ENCODE data around the gene ZNF784.

ZNF784 gene

DNA sequence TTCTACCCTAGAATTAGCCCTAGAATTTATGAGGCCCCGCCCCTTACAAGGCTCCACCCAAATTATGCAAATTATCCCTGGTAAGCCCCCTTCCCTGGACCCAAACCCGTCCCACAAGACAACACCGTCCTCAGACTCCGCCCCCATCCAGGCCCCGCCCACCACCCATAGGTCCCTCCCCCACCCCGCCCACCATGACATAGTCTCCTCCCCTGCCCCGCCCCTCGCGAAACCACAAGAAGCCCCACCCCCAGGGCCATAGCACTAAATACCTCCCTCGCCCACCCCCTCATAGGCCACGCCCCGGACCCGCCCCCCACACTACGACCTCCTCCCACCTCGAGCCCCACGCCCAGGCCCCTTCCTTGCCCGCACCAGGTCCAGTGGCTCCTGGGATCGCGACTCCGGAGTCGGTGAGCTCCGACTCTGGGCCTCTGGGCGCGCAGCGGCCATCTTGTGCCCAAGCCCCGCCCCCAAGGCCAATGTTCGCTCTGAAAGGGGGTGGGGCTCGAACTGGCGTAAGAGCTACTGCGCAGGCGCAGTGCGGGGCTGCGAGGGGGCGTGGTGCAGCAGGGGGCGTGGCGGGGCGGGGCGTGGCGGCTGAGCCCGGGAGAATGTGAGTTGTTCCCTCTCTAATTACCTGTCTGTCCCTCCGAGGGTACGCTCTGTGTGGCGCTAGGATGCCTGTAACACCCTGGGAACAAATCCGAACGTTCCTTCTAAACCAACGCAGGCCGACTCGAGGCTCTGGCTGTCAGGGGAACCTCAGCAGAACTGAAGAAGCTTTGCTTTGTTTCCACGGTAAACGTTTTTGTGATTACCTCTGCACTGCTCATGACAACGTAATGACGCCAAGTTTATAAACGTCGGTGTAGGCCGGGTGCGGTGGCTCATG is at the start of gene ZNF784:
Gene ZNF784 (minus strand): TSS at position 458 of the 895 bp plus-strand sequence. CDS start 5 bp downstream, at position 453.
- in situ Hi-C loops (cut with MboI; ENCODE audit: low sequenced_read_pairs): no loop called here

DNA sequence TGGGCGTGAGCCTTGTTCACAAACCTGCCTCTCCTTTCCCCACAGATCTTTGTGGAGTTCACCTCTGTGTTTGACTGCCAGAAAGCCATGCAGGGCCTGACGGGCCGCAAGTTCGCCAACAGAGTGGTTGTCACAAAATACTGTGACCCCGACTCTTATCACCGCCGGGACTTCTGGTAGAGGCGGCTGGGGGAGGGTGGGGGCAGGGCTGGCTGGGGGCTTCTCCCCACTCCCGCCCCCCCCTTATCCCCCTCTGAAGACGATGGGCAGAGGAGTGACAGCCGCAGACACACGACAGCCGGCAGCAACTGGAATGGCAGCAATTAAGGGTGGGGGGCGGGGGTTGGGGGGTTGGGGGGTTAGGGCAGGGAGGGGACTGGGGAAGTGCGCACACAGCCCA is 49.5 kb upstream of the ZNF784 start:
- in situ Hi-C loops (cut with MboI; ENCODE audit: low sequenced_read_pairs): no loop called here

DNA sequence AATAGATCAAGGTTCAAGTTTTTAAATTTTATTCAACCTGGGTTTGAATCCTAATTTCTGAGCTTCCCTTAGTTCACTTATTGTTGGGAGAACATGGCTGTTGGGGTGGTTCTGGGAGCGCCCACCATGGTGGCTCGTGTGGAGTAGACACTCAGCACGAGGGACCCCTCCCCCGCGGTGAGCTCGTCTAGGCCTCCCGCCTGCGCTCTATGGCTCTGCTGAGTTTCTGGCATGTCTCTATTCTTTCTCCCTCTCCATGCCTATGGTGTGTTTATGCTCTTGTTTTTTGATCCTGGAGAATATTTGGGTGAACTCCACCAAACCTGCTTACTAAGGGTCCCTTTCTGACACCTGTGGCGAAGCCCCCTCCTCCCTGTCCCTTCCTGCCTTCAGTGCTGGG is 49.1 kb upstream of the ZNF784 start:
- in situ Hi-C loops (cut with MboI; ENCODE audit: low sequenced_read_pairs): no loop called here

DNA sequence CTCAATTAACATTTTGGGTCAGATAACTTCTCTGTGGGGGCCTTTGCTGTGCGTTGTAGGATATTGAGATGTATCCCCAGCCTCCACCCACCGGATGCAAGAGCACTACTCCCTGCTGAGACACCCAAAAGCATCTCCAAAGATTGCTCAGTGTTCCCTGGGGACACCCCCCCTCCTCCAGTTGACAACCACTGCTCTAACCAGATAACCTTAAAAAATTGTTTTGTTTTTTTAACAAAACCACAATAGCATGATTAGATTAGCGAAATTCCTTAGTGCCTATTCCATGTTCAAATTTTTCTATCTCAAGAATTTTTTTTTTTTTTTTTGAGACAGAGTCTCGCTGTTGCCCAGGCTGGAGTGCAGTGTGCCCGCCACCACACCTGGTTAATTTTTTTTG is 48.1 kb upstream of the ZNF784 start:
- in situ Hi-C loops (cut with MboI; ENCODE audit: low sequenced_read_pairs): no loop called here

- in situ Hi-C loops (cut with MboI; ENCODE audit: low sequenced_read_pairs): no loop called here
Observed at GRCh38 chr19:55671054-55671378, 46.6 kb upstream of the ZNF784 start.

GRCh38 chr19:55670280-55671053 is 46.1 kb upstream of the ZNF784 start:
- in situ Hi-C loops (cut with MboI; ENCODE audit: low sequenced_read_pairs): no loop called here

- in situ Hi-C loops (cut with MboI; ENCODE audit: low sequenced_read_pairs): no loop called here
Observed at GRCh38 chr19:55669418-55670279, 45.3 kb upstream of the ZNF784 start.

GRCh38 chr19:55668603-55669348 is 44.4 kb upstream of the ZNF784 start:
- in situ Hi-C loops (cut with MboI; ENCODE audit: low sequenced_read_pairs): no loop called here

GRCh38 chr19:55667958-55668357 is 43.6 kb upstream of the ZNF784 start:
- in situ Hi-C loops (cut with MboI; ENCODE audit: low sequenced_read_pairs): no loop called here

DNA sequence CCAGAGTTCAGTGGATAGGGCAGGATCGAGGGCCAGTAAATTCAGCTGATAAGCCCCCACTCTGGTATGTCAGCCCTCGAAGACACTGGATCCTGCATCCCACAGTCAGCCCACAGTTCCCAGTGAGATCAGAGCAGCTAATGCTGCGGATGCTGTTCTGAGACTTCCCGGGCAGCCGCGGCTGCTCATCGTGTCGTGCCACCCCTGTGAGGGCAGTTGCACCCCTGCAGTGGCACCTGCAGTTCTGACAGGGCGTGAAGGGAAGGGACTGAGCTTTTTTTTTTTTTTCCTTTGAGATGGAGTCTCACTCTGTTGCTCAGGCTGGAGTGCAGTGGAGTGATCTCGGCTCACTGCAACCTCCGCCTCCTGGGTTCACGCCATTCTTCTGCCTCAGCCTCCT is 43.1 kb upstream of the ZNF784 start:
- in situ Hi-C loops (cut with MboI; ENCODE audit: low sequenced_read_pairs): no loop called here

DNA sequence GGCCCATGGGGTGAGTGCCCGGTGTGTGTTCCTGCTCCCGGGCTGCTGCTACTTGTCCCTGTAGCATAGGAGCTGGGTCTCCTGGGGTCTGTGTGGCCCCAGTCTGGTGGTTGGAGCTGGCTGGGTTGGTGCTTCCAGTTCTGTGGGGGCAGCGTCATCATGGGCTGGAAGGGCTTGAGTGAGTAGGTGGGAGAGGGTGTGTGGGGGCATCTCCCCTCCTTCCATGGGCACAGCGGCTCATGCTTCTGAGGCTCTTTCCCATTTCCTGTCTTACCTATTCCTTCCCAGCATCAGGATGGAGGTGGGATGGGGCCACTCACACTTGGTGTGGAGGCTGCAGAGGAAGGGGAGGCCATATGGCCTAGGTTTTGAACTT is 42.6 kb upstream of the ZNF784 start:
- in situ Hi-C loops (cut with MboI; ENCODE audit: low sequenced_read_pairs): no loop called here

- in situ Hi-C loops (cut with MboI; ENCODE audit: low sequenced_read_pairs): no loop called here
Observed at GRCh38 chr19:55666343-55667005, 42.1 kb upstream of the ZNF784 start.

DNA sequence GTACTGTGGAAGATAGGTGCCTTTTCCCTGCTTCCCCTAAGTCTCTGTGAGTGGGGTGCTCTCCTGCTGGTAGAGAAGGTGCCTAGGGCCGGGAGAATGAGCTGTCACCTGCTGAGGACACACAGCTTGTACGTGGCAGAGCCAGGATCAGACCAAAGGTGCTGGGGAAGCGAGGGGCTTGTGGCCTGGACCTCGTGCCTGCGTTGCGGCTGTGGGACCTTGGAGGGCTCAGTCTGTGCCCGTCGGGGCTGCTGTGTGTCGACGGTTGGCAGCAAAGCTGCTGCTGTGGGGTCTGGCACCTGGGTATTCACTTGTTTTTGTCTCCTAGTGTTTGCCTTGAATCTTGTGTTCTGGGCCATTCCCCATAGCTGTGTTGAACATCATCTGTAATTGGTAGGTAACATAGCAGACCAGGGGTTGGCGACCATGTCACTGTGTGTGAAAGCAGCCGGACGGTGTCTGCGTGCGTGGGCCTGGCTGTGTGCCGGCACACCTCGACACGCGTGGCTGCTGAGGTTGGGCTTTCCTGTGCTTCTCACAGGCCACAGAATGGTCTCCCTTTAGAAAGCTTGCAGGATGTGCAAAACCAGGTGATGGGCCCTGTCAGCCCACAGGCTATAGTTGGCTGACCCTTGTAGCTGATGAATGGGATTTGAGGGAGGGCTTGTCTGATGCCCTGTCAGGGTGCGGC is 39.6 kb upstream of the ZNF784 start:
- in situ Hi-C loops (cut with MboI; ENCODE audit: low sequenced_read_pairs): no loop called here

- in situ Hi-C loops (cut with MboI; ENCODE audit: low sequenced_read_pairs): no loop called here
Observed at GRCh38 chr19:55661826-55662225, 37.5 kb upstream of the ZNF784 start.

GRCh38 chr19:55660991-55661390 is 36.6 kb upstream of the ZNF784 start:
- in situ Hi-C loops (cut with MboI; ENCODE audit: low sequenced_read_pairs): no loop called here

- in situ Hi-C loops (cut with MboI; ENCODE audit: low sequenced_read_pairs): no loop called here
Observed at GRCh38 chr19:55660404-55660803, 36.0 kb upstream of the ZNF784 start.

- in situ Hi-C loops (cut with MboI; ENCODE audit: low sequenced_read_pairs): no loop called here
Observed at GRCh38 chr19:55659822-55660221, 35.5 kb upstream of the ZNF784 start.

DNA sequence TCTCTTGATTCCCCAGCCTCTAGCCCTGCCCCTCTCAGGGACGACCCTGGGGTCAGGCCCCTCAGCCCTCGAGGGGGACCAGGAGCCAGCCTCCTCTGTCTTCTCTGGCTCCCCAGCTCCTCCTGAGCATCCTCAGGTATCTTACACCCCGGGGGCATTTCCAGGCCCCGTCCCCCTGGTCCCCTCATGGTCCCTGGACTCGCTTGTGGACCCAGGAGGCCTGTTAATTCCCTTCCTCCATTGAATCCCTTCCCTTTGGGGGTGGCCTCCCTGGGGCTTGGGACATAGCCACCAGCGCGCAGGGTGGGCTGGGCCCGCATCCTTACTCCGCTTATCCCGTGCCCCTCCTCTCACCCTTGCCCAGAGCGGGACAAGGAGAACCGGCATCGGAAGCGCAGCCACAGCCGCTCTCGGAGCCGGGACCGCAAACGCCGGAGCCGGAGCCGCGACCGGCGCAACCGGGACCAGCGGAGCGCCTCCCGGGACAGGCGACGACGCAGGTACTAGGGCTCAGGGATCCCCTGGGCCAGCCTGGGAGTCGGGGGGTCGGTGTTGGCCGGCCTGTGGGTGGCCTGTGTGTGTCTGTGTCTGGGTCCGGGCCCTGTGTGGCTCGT is 34.6 kb upstream of the ZNF784 start:
- in situ Hi-C loops (cut with MboI; ENCODE audit: low sequenced_read_pairs): no loop called here

Data from hTERT RPE-1 (cell line).